Measurements from ENCODE around the gene GRIFIN.
A peak's percentile ranks its signal among the peaks of the same experiment; 100 is the strongest.
"Not testable (repeated sequence)": the region's sequence is repeated elsewhere in the genome, so short reads cannot be mapped to it uniquely, and the experiment has no call there.

The GRIFIN gene

GRCh38 chr7:2453849-2454248 lies 22.3 kb downstream of the GRIFIN start:
- not testable (repeated sequence) for DNase-seq (ENCODE audit: low spot score)

- DNase-seq (ENCODE audit: low spot score): no peak
Observed at GRCh38 chr7:2452643-2453270, 23.4 kb downstream of the GRIFIN start.

GRCh38 chr7:2452074-2452507 lies 24.1 kb downstream of the GRIFIN start:
- DNase-seq (ENCODE audit: low spot score): no peak

GRCh38 chr7:2451171-2452073 lies 24.8 kb downstream of the GRIFIN start:
- peak; percentile 74 for DNase-seq (ENCODE audit: low spot score)

- no peak for DNase-seq (ENCODE audit: low spot score)
Observed at GRCh38 chr7:2450198-2451107, 25.7 kb downstream of the GRIFIN start.

GRCh38 chr7:2446676-2447075 lies 29.5 kb downstream of the GRIFIN start:
- DNase-seq (ENCODE audit: low spot score): no peak

- no peak for DNase-seq (ENCODE audit: low spot score)
Observed at GRCh38 chr7:2445898-2446555, 30.2 kb downstream of the GRIFIN start.

GRCh38 chr7:2445047-2445446 lies 31.2 kb downstream of the GRIFIN start:
- no peak for DNase-seq (ENCODE audit: low spot score)

GRCh38 chr7:2444476-2444875 lies 31.7 kb downstream of the GRIFIN start:
- no peak for DNase-seq (ENCODE audit: low spot score)

GRCh38 chr7:2443491-2443890 lies 32.7 kb downstream of the GRIFIN start:
- DNase-seq (ENCODE audit: low spot score): no peak

GRCh38 chr7:2441430-2442058 lies 34.7 kb downstream of the GRIFIN start:
- DNase-seq (ENCODE audit: low spot score): no peak

- no peak for DNase-seq (ENCODE audit: low spot score)
Observed at GRCh38 chr7:2440608-2441245, 35.5 kb downstream of the GRIFIN start.

GRCh38 chr7:2438775-2439174 lies 37.4 kb downstream of the GRIFIN start:
- DNase-seq (ENCODE audit: low spot score): no peak

GRCh38 chr7:2438186-2438585 lies 38.0 kb downstream of the GRIFIN start:
- DNase-seq (ENCODE audit: low spot score): no peak

GRCh38 chr7:2437537-2438148 lies 38.6 kb downstream of the GRIFIN start:
- DNase-seq (ENCODE audit: low spot score): no peak

- DNase-seq (ENCODE audit: low spot score): no peak
Observed at GRCh38 chr7:2437136-2437535, 39.1 kb downstream of the GRIFIN start.

GRCh38 chr7:2436341-2437104 lies 39.7 kb downstream of the GRIFIN start:
- no peak for DNase-seq (ENCODE audit: low spot score)

GRCh38 chr7:2435146-2435545 lies 41.1 kb downstream of the GRIFIN start:
- DNase-seq (ENCODE audit: low spot score): no peak

- DNase-seq (ENCODE audit: low spot score): no peak
Observed at GRCh38 chr7:2433713-2434550, 42.3 kb downstream of the GRIFIN start.
